H4 (cell line): ENCODE results near the gene NSUN5. TPM values are rescaled to one million over a fixed set of nuclear protein-coding genes. Genes with fewer than 3 reads are reported as not detected.
A peak's percentile ranks its signal among the peaks of the same experiment; 100 is the strongest.
"Not testable (repeated sequence)": the region's sequence is repeated elsewhere in the genome, so short reads cannot be mapped to it uniquely, and the experiment has no call there.

Experiments used
- DNase-seq: peaks from one replicate; pipeline ENCODE4 v3.0.0-alpha.2; 2015; ENCODE audit warnings: low spot score
- total RNA-seq: library from RNA; depleted of rRNA; stranded (reverse); fragments of >200 nt; shearing (Covaris generic); gene quantifications from 2 replicates; pipeline ENCODE4 v1.2.3, GENCODE V29; 2014; rRNA removed

NSUN5 gene
- 19.9 and 34.0 TPM in 2 replicates for total RNA-seq

DNA sequence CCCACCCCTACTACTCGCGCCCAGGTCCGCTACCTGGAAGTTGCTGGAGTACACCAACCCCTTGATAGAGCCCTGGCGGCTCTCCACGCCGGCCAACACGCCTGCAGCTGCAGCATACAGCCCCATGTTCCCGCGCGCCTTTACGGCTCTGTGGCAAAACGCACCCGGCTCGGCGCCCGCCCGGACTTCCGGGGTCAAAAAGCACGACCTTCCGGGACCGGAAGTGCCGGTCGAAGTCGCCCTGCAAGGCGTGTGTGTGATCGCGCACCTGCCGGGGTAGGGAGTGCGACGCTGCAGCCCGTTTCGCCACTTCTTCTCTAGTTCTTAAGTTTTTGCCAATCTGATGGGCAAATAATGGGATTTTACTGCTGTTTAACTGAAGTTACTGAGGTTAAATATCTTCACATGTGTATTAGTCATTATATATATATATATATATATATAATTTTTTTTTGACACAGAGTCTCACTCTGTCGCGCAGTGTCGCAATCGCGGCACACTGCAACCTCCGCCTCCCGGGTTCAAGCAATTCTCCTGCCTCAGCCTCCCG, at the start of gene NSUN5:
NSUN5 (minus strand) TSS at position 162 of the 550 bp plus-strand sequence; CDS start at position 126, 36 bp downstream.
- peak; percentile 58 for DNase-seq

DNA sequence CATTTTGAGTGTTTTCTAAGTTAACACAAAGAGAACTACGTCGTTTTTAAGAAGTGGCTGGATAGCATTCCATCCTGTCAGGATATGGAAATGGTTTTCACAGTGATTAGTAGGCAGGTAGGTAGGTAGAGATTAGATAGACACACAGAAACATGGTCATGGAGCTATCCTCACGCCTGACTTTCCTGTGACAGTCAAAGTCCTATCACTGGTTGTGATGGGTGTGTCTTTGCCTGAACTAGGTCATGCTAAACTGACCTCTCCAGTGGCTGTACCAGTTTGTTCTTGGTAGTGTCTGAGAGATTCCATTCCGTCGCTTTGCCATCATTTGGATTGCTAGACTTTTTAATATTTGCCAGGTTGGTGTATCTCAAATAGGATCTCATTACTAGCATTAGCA, 47.5 kb upstream of the NSUN5 start:
- no peak for DNase-seq

DNA sequence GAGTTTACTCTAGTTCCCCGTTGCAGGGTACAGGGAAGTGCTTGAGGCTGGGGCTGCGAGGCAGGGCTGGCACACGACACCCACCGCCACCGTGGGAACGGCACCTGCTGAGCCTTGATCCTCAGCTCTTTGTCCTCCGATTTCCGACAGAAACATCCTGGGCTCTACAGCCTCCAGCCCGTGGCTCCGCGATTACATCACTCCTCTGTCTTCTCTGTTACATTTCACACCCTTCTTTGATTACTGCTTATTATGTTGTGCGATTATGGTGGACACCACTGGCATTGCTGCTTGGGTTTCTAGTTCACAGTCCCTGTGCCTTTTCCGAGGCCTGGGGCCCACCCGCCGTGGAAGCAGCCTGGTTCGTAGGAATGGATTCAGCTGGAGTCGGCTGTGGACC, 46.2 kb upstream of the NSUN5 start:
- DNase-seq, result no peak

DNA sequence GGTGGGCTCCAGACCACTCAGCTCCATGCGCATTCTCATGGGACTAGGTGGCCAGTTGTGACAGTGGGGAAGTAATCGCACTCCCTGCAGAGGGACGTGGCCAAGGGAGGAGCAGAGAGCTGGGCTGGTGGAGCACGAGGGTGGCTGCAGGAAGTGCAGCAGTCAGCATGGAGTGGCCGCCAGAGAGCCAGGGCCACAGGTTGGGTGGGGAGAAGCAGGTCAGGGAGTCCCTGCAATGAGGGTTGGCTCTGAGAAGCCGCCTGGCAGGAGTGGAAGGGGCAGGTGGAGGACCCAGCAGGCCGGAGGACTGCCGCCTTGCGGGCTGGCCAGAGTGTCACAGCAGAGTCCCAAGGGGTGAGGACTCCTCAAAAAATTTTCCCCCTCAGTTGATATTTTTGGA, 45.6 kb upstream of the NSUN5 start:
- no peak for DNase-seq

DNA sequence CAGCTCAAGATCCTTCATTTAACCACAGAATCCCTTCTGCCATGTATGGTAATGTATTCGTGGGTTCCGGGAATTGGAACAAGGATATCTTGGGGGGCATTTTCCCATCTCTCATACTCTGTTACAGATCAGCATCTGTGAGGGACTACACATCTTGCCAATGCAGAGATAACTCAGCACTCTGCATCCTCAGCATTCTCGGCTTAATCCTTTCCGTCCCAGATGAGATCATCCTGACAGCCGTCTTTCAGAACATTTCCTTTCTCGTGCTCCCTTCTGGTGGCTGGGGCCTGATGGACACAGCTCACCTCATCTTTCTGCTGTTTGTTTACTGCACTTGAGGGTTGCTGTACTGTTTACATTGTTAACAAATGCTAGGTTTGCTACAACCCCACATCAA, 44.6 kb upstream of the NSUN5 start:
- no peak for DNase-seq

DNA sequence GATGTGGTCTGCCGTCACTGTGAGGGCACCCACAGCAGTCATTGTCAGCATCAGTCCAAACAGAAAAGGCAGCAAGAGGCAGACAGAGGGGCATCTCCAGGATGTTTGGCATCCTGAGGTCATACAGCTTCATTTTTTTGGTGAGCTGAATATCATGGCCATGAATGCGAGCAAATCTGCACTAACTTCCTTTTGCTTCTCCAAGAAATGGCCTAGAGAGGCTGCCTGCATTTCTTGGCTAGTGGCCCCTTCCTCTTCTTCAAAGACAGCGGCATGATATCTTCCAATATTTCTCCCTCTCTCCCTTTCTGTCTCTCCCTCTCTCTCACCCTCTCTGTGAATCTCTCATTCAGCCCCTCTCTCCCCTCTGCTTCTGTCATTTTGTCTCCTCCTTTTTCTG, 44.2 kb upstream of the NSUN5 start:
- DNase-seq, result no peak

DNA sequence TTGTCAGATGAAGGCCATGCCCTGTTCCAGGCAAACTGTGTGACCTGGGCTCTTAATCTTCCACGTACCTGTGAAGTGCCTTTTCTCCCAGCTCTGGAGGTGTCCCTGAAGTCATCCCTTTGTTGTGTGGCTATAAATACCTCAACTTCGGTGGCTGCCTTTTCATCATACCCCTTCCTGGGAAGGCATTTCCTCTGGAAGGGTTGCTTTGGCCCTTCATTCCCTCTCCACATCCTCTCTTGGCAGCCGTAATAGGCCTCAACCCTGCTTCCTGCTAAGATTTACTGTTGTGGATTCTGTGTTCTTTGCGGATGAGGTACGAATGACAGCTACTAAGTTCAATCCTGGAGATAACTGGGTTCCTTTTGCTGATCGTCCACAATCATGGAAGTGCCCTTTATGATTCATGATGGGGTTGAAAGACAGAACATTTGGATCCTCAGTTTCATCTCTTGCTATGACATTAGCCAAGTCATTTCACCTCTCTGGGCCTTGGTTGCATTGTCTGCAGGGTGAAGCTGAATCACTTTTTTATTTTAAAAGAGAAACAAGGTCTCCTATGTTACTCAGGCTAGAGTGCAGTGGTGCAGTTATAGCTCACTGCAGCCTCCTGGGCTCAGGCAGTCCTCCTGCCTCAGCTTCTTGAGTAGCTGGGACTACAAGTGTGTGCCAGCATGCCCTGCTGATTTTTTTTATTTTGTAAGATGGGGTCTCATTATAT, 43.0 kb upstream of the NSUN5 start:
- no peak for DNase-seq

DNA sequence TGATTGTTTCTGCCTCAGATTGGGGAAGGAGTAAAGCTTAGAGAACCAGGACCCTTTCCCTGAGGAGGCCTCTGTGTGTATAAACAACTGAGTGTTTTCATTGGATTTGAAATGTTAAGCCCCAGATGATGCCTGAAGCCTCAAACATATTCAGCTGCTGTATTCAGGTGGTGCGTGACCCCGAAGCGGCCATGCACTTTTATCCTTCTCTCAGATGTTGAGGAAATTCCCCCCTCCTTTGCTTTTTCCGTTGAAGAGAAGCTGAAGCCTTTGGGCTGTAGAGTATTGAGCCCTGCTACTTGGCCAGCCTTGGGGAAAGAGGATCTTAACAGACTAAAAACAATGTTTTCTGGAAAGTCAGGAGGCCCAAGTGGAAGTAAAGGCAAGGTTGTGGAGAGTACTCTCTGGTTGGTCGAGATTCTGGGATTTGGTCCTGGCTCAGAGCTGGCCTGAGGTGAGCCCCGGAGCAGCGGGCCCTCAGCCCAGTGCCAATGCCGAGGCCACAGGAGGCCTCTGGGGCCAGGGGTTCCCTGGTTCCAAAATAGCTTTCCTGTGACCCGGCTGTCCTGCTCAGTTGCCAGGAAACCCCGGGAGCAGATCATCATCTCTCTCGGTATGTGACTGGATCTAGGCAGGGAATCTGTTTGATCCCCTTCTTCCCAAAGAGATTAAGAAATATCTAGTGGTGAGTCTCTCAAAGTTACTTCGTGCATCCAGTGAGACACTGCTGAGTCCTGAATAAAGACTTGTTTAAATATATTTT, 41.9 kb upstream of the NSUN5 start:
- DNase-seq, result no peak

DNA sequence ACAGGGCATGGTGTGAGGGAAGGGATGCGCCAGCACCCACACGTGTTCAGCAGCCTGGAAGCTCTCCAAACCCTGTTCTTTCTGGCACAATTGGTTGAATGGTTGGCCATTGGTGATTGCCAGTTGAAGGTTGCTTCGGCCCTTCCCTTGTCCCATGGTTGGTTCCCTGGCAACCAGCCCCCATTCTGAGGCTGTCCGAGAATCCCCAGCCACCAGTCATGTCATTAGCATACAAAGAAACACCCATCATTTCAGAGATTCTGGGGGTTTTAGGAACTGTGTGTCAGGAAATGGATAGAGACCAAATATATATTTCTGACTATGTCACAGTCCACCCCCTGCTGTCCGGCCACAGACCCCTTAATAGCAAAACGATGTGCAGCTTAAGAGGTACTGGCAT, 41.1 kb upstream of the NSUN5 start:
- no peak for DNase-seq

DNA sequence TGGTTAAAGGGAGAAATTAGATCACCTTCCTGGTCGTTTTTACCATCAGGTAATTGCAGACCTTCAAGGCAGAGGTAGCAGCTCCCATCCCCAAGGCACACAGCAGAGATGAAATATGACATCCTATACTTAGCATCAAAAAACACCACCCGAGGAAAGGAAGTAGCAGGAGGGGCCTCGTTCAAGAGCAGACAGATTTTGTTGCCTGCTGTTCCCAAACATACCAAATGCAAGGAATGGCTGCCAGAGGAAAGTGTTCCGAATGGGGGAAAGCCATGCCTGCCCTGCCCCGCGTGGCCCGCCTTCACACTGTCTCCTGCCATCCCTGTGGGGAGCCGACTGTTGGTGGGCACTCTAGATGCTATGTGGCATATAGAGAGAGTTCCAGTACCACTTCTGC, 37.3 kb upstream of the NSUN5 start:
- DNase-seq, result no peak

DNA sequence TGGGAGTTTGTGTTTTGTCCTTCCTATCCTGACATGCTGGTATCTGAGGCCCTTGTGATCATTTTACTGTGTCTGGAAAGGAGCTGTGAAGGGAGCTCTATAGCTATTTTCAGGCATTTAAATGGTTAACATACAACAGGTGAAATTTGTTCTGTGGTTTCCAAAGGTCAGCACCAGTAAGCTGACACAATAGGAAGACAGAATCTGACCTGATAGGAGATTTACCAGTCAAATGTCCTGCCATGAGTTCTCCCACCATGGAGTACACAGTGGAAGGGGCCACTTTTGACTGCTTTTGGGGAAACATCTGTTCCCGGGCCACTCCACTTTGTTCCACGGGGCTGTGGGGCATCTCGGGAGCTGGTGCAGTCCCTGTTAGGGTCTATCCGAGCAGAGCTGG, 36.9 kb upstream of the NSUN5 start:
- no peak for DNase-seq

DNA sequence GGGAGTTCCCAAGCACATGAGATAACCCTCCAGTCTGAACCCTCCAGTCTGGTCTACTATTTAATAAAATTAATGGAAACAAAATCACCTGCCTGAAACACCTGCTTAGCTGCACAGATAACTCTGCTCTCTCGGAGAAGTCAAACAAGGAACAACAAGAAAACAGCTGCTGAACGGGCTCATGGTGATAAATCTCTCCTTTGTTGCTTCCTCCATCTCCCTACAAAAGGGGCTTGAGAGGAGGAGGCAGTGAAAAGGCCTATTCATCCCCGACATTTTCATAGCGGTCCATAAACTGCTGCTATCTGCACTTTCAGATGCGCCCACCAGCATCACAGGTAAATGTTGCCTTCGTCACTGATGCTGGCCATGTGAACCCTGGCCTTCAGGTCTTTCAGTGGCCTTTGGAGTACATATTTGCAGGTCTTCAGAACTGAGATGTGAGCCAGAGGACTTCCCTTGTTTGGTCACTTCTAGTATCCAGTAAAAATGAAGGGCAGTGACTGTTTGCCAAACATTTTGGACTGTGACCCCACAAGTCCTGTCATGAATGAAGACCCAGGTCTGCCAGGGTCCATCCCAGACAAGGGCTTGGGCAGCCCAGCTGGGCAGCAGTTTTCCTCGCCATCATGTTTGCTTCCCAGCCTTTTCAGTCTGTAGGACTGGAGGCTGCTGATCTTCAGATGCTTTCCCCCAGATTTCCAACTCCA, 35.2 kb upstream of the NSUN5 start:
- no peak for DNase-seq

DNA sequence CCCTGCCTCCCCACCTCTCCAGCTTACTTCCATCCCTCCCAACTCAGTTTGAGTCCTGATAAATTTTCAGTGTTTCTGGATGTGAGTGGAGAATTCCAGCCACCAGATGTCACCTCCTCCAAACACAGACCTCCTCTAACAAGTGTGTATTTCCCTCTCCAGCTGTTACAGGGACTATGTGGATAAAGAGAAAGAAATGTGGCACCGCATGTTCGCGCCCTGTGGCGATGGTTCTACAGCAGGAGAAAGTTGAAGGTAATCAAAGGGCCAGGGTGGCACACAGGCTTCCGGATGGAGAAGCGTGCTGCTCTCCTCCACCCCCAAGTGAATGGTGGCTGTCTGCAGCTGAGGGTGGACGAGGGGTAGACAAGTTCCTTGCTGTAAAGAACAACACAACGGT, 34.0 kb upstream of the NSUN5 start:
- DNase-seq, result peak; percentile 80

DNA sequence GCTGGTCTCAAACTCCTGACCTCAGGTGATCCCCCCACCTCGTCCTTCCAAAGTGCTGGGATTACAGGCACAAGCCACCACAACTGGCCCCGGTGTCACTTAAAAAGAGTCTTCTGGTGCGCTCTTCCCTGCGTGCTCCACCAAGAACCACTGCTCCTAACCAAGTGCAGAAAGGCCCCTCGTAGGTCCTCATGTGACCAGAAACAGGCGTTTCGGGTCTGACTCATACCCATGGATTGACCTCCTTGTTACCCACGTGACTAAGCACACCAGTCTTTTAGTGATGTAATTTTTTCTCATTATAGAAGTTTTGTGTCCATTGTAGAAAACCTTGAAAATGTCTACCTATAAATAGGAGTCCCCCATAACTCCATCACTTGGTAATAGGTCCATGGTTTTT, 33.3 kb upstream of the NSUN5 start:
- DNase-seq, result peak; percentile 88

DNA sequence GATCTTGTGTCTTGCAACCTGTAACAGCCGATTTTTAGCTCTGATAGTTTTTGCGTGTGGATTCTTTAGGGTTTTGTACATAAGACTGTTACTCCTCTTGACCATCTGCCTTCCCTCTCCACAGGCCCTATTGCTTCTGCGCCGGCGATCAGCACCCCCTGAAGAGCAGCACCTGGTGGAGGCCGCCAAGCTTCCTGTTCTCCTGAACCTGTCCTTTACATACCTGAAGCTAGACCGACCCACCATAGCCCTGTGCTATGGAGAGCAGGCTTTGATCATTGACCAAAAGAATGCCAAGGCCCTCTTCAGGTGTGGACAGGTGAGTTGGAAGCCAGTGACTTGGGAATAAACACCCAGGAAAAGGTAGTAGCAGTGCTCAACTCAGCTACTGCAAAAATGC, 31.9 kb upstream of the NSUN5 start:
- DNase-seq, result no peak

DNA sequence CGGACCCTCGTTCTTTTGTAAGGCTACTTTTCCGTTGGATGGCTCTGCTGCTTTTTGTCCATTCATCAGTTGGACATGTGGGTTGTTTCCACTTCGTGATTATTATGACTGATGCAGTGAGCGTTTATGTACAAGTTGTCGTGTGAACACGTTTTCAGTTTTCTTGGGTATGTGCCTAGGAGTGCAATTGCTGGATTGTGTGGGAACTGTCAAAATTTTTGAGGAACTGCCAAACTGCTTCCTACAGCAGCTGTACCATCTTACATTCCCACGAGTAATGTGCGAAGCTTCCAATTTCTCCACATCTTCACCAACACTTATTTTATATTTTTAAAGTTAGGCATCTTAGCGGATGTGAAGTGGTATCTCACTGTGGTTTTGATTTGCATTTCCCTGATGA, 29.7 kb upstream of the NSUN5 start:
- no peak for DNase-seq

DNA sequence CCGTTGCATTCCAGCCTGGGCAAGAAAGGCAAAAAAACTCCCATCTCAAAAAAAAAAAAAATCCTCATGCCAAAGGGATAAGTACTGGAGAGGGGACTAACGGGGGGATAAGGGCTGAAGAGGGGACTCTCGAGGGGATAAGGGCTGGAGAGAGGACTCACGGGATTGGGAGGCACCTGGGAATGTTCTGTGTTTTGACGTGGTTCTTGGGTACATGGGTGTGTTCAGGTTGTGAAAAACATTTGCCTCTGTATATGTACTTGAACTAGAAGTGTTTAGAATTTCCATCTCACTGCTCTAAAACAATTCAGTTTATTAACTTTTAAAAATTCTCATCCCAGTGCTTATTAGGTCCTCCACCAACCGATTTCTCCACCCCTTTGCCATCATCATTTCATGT, 23.8 kb upstream of the NSUN5 start:
- DNase-seq, result no peak

DNA sequence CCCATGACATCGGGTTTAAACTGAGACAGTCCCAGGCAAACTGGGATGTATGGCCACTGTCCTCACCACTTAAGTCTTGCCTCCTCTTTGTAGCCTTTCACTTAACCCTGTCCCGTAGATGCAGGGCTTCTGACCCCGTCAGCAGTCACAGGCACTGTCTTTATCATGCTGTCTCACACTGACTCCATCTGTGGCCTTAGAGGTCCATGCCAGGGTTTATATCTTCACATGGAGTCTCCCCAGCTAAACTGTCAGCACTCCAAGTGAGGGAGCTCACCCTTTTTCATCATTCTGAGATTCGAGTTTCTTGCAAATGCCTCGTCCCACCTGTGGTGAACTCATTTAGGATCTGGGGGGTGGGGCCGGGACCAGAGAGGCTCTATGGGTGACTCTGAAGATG, 22.1 kb upstream of the NSUN5 start:
- DNase-seq, result no peak

DNA sequence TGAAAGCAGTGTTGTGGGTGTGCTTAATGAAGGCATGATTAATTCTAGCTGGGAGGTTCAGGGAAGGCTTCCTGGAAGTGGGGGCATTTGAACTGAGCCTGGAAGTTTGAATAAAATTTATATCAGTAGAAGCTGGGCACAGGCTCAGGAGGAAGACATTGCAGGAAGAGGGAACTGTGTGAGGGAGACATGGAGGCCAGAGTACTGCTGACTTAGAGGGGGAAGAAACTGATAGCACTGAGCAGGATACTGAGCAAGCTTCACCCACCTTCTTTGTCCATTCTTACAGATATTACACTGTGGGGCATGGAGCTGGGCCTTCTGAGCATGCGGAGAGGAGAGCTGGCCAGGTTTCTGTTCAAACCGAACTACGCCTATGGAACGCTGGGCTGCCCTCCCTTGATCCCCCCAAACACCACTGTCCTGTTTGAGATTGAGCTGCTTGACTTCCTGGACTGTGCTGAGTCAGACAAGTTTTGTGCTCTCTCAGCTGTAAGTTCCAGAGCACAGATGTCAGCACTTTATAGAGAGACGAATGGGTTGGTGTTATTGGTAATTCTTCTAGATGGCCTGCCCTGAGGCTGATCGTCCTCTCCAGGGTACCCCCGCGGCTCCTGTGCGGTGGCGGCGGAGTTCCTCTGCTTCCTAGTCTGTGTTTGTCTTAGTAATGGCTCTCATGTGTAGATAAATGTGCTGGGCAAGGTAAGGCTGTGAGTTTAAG, 21.4 kb upstream of the NSUN5 start:
- no peak for DNase-seq

DNA sequence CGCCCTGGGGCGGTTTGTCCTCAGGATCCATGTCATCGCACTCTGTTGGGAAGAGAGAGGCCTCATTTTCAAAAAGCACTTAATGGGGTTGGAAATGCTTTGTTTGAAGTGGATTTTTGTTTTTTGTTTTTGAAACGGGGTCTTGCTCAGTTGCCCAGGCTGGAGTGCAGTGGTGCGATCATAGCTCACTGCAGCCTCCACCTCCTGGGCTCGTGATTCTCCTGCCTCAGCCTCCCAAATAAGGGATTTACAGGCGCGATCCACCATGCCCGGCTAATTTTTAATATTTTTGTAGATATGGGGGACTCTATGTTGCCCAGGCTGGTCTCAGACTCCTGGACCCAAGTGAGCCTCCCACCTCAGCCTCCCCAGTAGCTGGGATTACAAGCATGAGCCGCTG, 20.1 kb upstream of the NSUN5 start:
- DNase-seq, result no peak

DNA sequence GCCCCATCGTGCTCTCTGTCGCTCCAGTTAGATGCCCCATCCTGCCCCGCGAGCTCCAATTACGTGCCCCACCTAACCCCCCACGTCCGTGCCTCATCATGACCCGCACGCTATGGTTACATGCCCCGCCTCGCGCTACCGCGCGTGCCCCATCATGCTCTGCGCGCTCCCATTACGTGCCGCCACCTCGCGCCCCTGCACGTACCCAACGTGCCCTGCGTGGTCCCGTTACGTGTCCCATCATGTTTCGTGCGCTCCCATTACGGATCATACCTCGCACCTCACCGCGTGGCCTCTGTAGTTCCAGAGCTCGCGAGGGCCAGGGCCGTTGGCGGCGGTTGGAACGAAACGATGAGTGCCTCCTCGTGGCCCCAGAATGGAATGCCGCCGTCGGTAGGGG, 19.3 kb upstream of the NSUN5 start, which contains the start of the genes FKBP6 and TRIM50:
FKBP6 (plus strand) TSS at position 240 of the 400 bp plus-strand sequence. CDS start 268 bp downstream, outside the sequence.
TRIM50 (minus strand) TSS at position 161 of the 400 bp plus-strand sequence. CDS start 3,295 bp downstream, outside the sequence.
- not testable (repeated sequence) for DNase-seq
